Endothelial cell of umbilical vein (primary cell): ENCODE measurements around the gene PAX2. TPM values are rescaled to one million over a fixed set of nuclear protein-coding genes. Genes with fewer than 3 reads are reported as not detected.

Source experiments
- BruUV-seq: library from RNA; stranded (reverse); fragments of 400-500 nt; replicated peaks from 2 replicates; lab custom pipeline; 2021; lab: Mats Ljungman, UMichigan
- CTCF ChIA-PET: fragments of 300-600, 350-600 bp; sonication (Branson Sonifier 250); formaldehyde crosslinking; loops from one replicate; lab custom pipeline; 2021; ENCODE audit warnings: antibody characterized with exemption, inconsistent platforms; lab: Charles Lee
- POLR2A ChIA-PET: fragments of 300-600, 350-600 bp; sonication (Branson Sonifier 250); formaldehyde crosslinking; loops from one replicate; lab custom pipeline; 2021; ENCODE audit warnings: antibody characterized with exemption, inconsistent platforms; lab: Charles Lee
- DNase-seq: peaks from one replicate; pipeline ENCODE4 v3.0.0-alpha.2; 2011; ENCODE audit warnings: low read depth, low spot score
- FAIRE-seq: peaks from 2 replicates; lab custom pipeline; 2011; peaks lifted over from hg19 to GRCh38; lab: Jason Lieb, UNC
- H2AFZ ChIP-seq: 2 replicates; pipeline ENCODE4 v1.6.0; 2012; ENCODE audit warnings: low read depth, low read length, control low read depth, inconsistent platforms
- H3K27ac ChIP-seq: 2 replicates; pipeline ENCODE4 v1.5.1; 2011; ENCODE audit warnings: low read depth, mild to moderate bottlenecking, control low read depth, low read length, moderate library complexity; ENCODE audit not compliant: insufficient read depth
- H3K27me3 ChIP-seq, 2 experiments: 2 replicates each; pipeline versions ENCODE4 v1.6.0 to v1.6.1; 2011; ENCODE audit warnings: low read length in 2 of 2, mixed read lengths in 1 of 2; ENCODE audit not compliant: control insufficient read depth in 2 of 2, insufficient read depth in 2 of 2
- H3K36me3 ChIP-seq, 2 experiments: 2 replicates in 1 of 2; 3 replicates in 1 of 2; pipeline ENCODE4 v1.5.1; 2011; ENCODE audit warnings: low read length in 2 of 2, mild to moderate bottlenecking in 1 of 2, moderate library complexity in 1 of 2; ENCODE audit not compliant: control insufficient read depth in 2 of 2, insufficient read depth in 2 of 2; ENCODE audit errors: extremely low read depth in 1 of 2
- H3K4me1 ChIP-seq: 3 replicates; pipeline ENCODE4 v1.5.1; 2011; ENCODE audit warnings: mild to moderate bottlenecking, low read length; ENCODE audit not compliant: control insufficient read depth, insufficient read depth; ENCODE audit errors: extremely low read depth
- H3K4me2 ChIP-seq: 2 replicates; pipeline ENCODE4 v1.6.1; 2011; ENCODE audit warnings: low read length, control low read depth, mixed read lengths; ENCODE audit not compliant: insufficient read depth
- H3K4me3 ChIP-seq, 3 experiments: fragments of 200-600 bp in 1 of 3; sonication (generic), shearing (Covaris generic) in 1 of 3; replicated peaks in 1 of 3; 2 replicates each; pipeline ENCODE4 v1.5.1; 2011 to 2016; ENCODE audit warnings: control low read depth in 3 of 3, low read length in 3 of 3, mild to moderate bottlenecking in 2 of 3, inconsistent platforms in 1 of 3, low read depth in 1 of 3, moderate library complexity in 1 of 3; ENCODE audit not compliant: insufficient read depth in 1 of 3
- H3K79me2 ChIP-seq: 2 replicates; pipeline ENCODE4 v1.6.0; 2012; ENCODE audit warnings: low read length, inconsistent platforms; ENCODE audit not compliant: control insufficient read depth, insufficient read depth
- H3K9ac ChIP-seq: replicated peaks from 2 replicates; pipeline ENCODE3; 2011; ENCODE audit warnings: low read length, control low read depth; ENCODE audit not compliant: insufficient read depth; ENCODE audit errors: extremely low read depth
- H3K9me1 ChIP-seq: replicated peaks from 3 replicates; pipeline ENCODE4 v1.6.0; 2011; ENCODE audit warnings: mild to moderate bottlenecking, low read length; ENCODE audit not compliant: control insufficient read depth, insufficient read depth; ENCODE audit errors: extremely low read depth
- H3K9me3 ChIP-seq: replicated peaks from 2 replicates; pipeline ENCODE4 v1.5.1; 2012; ENCODE audit warnings: low read length, inconsistent platforms; ENCODE audit not compliant: control insufficient read depth, insufficient read depth
- H4K20me1 ChIP-seq: replicated peaks from 2 replicates; pipeline ENCODE3; 2011; ENCODE audit warnings: mild to moderate bottlenecking, low read length; ENCODE audit not compliant: control insufficient read depth, insufficient read depth; ENCODE audit errors: extremely low read depth
- CTCF ChIP-seq, 2 donors: IDR thresholded peaks; 1 replicate in 1 of 2; 2 replicates in 1 of 2; pipeline ENCODE4 v1.5.1; 2011; ENCODE audit warnings: low read length in 2 of 2, mild to moderate bottlenecking in 2 of 2, moderate library complexity in 2 of 2, control low read depth in 1 of 2, inconsistent platforms in 1 of 2, low read depth in 1 of 2; ENCODE audit not compliant: insufficient read depth in 1 of 2; ENCODE audit errors: extremely low read depth in 1 of 2
- EZH2 ChIP-seq: IDR thresholded peaks from 2 replicates; pipeline ENCODE4 v1.6.1; 2012; ENCODE audit warnings: borderline replicate concordance, low read depth, mild to moderate bottlenecking, moderate library complexity, low read length, inconsistent platforms; ENCODE audit not compliant: severe bottlenecking
- FOS ChIP-seq: IDR thresholded peaks from 2 replicates; pipeline ENCODE4 v1.6.1; 2011; ENCODE audit warnings: mild to moderate bottlenecking, low read length, moderate library complexity, borderline replicate concordance; ENCODE audit not compliant: insufficient read depth
- GATA2 ChIP-seq: IDR thresholded peaks from 2 replicates; pipeline ENCODE4 v1.7.0; 2011; ENCODE audit warnings: low read depth, mild to moderate bottlenecking, moderate library complexity, mixed read lengths, low read length; ENCODE audit not compliant: insufficient read length, insufficient read depth
- JUN ChIP-seq: IDR thresholded peaks from 2 replicates; pipeline ENCODE4 v1.6.1; 2011; ENCODE audit warnings: borderline replicate concordance, low read depth; ENCODE audit not compliant: insufficient read length, insufficient read depth
- MYC ChIP-seq: IDR thresholded peaks from one replicate; pipeline ENCODE4 v1.6.1; 2011; ENCODE audit warnings: mild to moderate bottlenecking, low read depth, low read length
- POLR2A ChIP-seq: IDR thresholded peaks from 2 replicates; pipeline ENCODE4 v1.6.1; 2012; ENCODE audit warnings: low read depth, mild to moderate bottlenecking, control low read depth, low read length
- POLR2AphosphoS5 ChIP-seq: IDR thresholded peaks from 2 replicates; pipeline ENCODE4 v1.6.1; 2012; ENCODE audit warnings: low read depth, mild to moderate bottlenecking, control low read depth, low read length, moderate library complexity; ENCODE audit not compliant: insufficient read depth
- dilution Hi-C: fragments of 300-500 bp; cut with MboI; formaldehyde crosslinking; loops from one replicate; pipeline ENCODE4 v1.15.0; 2019; ENCODE audit warnings: low sequenced_read_pairs; ENCODE audit not compliant: extremely low pct_ligation_motif_present
- intact Hi-C: fragments of 100-400 bp; cut with micrococcal nuclease; formaldehyde crosslinking; loops from one replicate; pipeline ENCODE4 v1.10.0; 2022
- polyA plus RNA-seq, 4 experiments: library from polyadenylated mRNA; depleted of rRNA in 3 of 4; stranded (reverse) in 3 of 4; unstranded in 1 of 4; fragments of >200 nt; gene quantifications; 2 replicates each; pipeline versions ENCODE4 v1.2.1 to v1.2.3, GENCODE V29; 2011 to 2012; ENCODE audit warnings: missing spikeins in 1 of 4
- total RNA-seq: library from RNA; stranded (reverse); gene quantifications from 2 replicates; pipeline ENCODE4 v1.2.3, GENCODE V29; 2021
- TF ChIP-seq, protein P1 (sequence below): IDR thresholded peaks from 2 replicates; pipeline ENCODE4 v1.6.1; 2011; ENCODE audit not compliant: insufficient read depth, insufficient read length

Gene PAX2
- total and polyA plus RNA-seq, 2 donors (not counting 3 experiments of a cell fraction or from before 2014, with no cell fraction given), result not detected

DNA sequence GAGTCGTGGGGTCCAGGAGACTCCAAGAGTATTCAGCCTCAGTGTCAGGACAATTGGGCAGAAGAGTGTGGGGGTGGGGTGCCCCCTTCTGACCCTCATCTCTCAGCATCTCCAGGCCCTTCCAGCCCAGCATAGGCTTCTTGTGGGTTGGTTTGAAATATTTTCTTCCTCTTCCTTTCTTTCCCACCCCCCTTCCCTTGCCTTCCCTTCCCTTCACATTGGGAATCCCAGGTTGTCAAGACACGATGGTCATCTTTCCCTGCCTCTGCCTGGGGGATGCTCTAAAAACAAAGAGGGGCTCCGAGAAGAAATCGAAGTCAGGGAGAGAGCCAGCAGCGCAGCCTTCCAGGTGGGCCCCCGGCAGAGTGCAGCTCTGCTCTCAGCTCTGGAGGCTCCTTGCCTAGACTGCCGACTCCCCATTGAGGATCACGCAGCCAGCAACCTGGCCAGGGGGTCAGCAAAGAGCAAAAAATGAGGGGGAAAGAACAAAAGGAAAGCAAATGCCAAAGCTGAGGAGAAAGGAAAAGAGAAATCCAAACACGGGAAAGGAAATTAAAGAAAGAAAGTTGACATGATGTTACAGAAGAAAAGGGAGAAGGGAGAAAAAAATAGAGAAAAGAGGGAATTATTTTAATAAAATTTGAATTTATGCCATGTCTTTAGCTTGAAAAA is 1.5 kb downstream of the PAX2 start:
- POLR2A ChIA-PET, result no interaction called here
- H3K27me3 ChIP-seq, result peaks cover 87 to 96% of the 10 kb centered on the region in 2 experiments
- dilution Hi-C loops, result no loop called here
- DNase-seq (no peak), FAIRE-seq (no peak)
- BruUV-seq, result no TSS peak
- H2AFZ ChIP-seq, result no peak overlapping the region
- intact Hi-C loops, result no loop called here
- TF ChIP-seq EZH2 (no peak), MYC (no peak), POLR2A (no peak), CTCF (IDR thresholded peaks at IDR 0.05; ENCODE audit: extremely low read depth in 1 of 2, insufficient read depth in 1 of 2, low read depth in 1 of 2, low read length in 2 of 2) (no peak), FOS (no peak), GATA2 (no peak), JUN (no peak), POLR2AphosphoS5 (no peak)
- TF ChIP-seq, protein P1, sequence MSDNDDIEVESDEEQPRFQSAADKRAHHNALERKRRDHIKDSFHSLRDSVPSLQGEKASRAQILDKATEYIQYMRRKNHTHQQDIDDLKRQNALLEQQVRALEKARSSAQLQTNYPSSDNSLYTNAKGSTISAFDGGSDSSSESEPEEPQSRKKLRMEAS, result no peak
- H3K9me3 ChIP-seq, result no peaks in the 10 kb centered on the region
- H3K4me1 ChIP-seq, result no peaks in the 10 kb centered on the region
- no peak overlapping the region for H3K4me3 ChIP-seq
- no peaks in the 10 kb centered on the region for H3K36me3 ChIP-seq
- H4K20me1 ChIP-seq, result no peaks in the 10 kb centered on the region
- CTCF ChIA-PET, result interaction anchor here (1.0 to 1.6 kb wide), 2 partner anchors 76 to 184 kb away, joined by 4 to 8 read pairs; no protein-coding TSS in a partner anchor
- H3K9ac ChIP-seq, result no peak overlapping the region
- no peak overlapping the region for H3K27ac ChIP-seq
- H3K9me1 ChIP-seq, result no peaks in the 10 kb centered on the region
- no peaks in the 10 kb centered on the region for H3K79me2 ChIP-seq
- no peak overlapping the region for H3K4me2 ChIP-seq
